Suppressor macrophage treated with lipopolysaccharide for 1 hour (primary cell): ENCODE measurements around the gene PIK3CA.

Experiments
- DNase-seq, 3 donors: peaks; one replicate each; pipeline ENCODE4 v3.0.0-alpha.2; 2020 to 2022

Gene PIK3CA

GRCh38 chr3:179158336-179159039 is 10.3 kb downstream of the PIK3CA start:
- DNase-seq, result no peak

DNA sequence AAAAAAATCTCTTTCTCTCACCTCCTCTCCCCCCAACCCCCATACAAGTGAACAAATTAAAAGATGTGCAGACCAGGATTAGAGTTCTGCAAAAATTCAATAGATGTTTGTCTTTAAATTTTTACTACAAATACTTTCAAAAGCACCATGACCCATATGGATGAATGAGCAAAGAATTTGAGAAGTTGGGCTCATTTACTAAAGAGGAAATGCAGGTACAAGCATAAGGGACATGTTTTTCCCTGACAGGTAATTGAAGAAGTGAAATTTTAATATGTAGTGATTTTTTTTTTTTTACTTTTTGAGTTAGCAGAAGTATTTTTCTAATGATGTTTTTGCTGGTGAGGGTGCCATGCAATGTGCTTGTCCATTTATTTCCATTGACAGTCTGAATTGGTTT is 15.3 kb downstream of the PIK3CA start:
- no peak for DNase-seq

GRCh38 chr3:179164857-179165256 is 16.7 kb downstream of the PIK3CA start:
- DNase-seq, result no peak

- no peak for DNase-seq
These were observed 18.5 kb downstream of the PIK3CA start for GRCh38 chr3:179166561-179167201.

DNA sequence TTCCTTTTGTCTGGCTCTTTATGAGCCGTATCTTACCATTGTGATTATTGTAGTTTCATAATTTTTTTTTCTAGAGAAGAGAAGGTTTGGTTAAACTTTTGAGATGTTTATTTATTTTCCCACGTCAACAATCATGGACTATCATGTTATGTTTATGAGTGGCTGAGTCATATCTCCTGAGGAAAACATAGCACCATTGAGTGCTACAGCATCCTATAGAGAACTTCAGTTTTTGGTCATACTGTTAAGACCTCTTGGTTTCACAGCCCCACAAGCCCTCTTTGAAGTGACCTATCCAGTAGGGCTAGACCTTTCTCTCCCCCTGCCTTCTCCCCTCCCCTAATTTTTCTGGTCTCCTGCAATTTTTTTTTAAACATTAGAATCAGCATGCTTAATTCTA is 20.8 kb downstream of the PIK3CA start:
- DNase-seq, result no peak

DNA sequence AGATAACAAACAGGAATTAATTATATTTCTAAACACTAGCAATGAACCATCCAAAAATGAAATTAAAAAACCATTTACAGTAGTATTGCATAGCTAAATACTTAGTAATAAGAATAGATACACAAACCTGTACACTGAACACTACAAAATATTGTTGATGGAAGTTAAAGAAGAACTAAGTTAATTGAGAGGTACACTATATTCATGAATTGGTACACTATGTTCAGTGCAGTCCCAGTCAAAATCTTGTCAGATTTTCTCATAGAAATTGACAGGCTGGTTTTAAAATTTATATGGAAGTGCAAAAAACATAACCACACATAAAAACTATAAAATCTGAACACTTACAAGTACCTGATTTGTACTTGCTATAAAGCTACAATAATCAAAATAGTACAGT is 24.4 kb downstream of the PIK3CA start:
- no peak for DNase-seq

- no peak for DNase-seq
These were observed 26.2 kb downstream of the PIK3CA start for GRCh38 chr3:179174316-179174715.

- no peak for DNase-seq
These were observed 26.7 kb downstream of the PIK3CA start for GRCh38 chr3:179174898-179175297.

- DNase-seq, result no peak
These were observed 27.2 kb downstream of the PIK3CA start for GRCh38 chr3:179175358-179175757.

DNA sequence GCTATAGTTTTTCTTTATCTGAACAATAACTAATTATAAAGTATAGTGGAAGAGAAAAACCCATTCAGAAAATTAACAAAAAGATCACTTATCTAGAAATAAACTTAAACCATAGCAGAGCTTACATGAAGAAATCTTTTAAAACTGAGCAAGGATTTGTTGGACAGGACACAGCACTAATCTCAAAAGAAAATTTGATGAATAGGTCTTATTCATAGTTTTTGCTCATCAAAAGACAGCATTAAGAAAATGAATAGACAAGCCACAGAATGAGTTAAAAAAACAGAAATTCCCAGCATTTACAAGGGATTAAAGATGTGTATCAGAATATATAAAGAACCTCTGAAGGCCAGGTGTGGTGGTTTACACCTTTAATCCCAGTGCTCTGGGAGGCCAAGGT is 29.5 kb downstream of the PIK3CA start:
- no peak for DNase-seq

GRCh38 chr3:179179256-179179655 is 31.1 kb downstream of the PIK3CA start:
- no peak for DNase-seq

GRCh38 chr3:179179979-179180759 is 32.0 kb downstream of the PIK3CA start:
- DNase-seq, result peak; percentile 21 to 57 (median 53)

DNA sequence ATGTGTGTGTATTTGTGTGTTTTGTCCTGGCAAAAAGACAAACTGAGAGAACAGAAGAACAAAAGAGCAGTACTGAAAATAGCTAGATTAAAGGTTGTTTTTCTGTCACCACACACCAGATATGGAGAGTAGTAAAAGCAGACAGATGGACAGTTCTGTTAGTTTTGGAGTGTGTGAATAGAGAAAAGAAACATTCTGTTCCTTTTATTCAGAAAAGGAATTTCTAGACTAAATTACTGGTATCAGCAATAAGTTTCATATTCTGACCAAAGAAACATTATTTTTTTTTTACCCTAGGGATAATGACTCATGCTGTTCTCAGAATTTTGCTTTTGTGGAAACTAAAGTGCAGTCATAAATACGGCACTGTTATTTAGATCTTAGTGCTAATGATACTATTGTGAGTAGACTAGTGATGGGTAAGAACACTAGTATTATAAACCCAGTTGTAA is 32.9 kb downstream of the PIK3CA start:
- peak; percentile 37 to 88 (median 79) for DNase-seq

DNA sequence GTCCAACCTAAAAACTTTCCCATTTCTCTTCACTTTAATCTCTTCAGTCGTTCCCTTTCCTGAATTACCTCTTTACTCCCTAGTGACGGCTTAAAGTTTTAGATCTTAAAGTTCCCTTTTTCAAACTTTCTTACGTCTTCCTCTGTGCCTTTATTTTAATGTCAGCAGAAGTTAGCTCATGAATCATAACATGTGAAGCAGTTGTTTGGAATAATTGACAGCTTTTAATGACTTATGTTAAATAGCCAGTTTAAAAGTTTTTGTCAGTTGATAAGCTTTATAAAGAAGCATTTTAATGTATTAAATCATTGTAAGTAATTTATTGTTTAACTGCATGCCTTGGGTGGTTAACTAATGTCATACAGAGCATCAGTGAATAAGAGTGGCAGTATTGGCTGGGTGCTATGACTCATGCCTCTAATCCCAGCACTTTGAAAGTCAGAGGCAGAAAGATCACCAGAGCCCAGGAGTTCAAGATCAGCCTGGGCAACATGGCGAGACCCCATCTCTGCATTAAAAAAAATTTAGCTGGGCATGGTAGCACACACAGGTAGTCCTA is 33.9 kb downstream of the PIK3CA start:
- peak; percentile 31 to 74 (median 70) for DNase-seq

DNA sequence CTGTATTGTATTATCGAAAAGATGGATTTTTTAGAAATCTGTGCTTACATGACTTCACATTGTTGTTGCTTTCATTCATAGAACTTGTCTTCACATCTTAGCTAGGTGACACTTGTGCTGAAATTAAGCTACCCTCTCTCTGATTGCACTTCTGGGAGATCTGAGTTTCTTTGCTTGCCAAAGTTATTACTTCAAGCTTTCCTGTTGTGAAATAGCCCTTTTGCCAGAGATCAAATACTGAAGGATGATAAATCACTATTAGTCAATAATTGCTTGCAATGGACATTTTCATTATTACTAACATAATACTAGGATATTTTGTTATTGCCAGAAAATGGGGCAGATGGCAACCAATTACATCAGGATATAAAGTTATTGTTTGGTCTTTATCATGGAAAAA is 34.7 kb downstream of the PIK3CA start:
- peak in 2 of 3 donors; percentile 28 to 29 for DNase-seq

GRCh38 chr3:179184826-179185225 is 36.7 kb downstream of the PIK3CA start:
- peak in 2 of 3 donors; percentile 11 to 33 for DNase-seq

- no peak for DNase-seq
These were observed 38.3 kb downstream of the PIK3CA start for GRCh38 chr3:179186426-179186825.

GRCh38 chr3:179189759-179190158 is 41.6 kb downstream of the PIK3CA start:
- no peak for DNase-seq

DNA sequence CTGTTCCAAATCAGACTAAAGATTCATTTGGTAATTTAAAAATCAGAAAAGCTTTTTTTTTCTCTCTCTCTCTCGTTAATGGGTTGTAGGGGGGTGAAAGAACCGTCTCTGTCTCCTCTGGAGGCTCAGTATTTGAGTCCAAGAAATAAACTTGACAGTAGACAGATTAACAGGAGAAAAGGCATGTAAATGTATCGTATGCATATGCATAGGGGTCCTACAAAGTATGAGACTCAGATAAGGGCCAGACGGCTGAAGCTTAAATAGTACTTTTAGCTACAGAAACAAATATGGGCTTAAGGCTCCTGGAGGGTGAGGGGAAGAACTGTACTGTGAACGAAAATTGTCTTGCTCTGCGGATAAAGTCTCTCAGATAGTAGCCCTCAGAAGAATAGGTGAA is 42.4 kb downstream of the PIK3CA start:
- DNase-seq, result no peak

- DNase-seq, result no peak
These were observed 44.4 kb downstream of the PIK3CA start for GRCh38 chr3:179192542-179192941.

DNA sequence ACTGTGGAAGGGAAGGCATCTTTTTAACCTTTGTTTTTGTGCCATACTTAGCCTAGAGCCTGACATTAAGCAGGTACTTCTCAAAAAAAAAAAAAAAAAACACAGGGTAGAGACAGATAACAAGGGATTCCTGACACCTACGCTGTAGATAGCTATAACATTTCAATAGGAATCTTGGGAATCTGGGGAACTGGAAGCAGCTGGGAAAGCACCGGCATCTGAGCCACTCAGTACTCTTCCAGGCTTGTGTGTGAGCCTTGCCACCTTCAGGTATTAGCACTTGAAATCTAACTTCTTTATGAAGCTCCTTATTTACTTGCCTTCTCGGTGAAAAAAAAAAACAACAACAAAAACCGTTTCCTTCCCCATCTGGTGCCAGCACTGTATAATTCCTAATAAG is 46.8 kb downstream of the PIK3CA start:
- no peak for DNase-seq

DNA sequence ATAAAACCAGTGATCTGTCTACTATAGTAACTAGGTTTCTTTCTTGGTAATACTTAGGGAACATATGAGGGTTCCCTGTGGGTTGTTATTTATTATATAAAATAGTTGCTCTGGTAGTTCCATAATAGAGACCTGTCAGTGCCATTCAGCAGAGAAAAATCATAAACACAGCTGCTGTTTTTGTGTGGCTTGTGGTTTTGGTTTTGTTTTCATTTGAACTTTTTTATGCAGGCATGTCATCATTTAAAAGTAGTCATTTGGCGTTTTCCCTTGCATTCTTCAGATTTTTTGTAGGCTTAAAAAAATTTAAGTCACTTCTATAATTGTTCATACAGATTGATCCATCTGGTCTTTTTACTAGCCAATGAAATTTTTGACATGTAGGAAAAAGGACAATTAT is 47.9 kb downstream of the PIK3CA start:
- DNase-seq, result no peak

GRCh38 chr3:179196700-179197099 is 48.5 kb downstream of the PIK3CA start:
- no peak for DNase-seq

- DNase-seq, result no peak
These were observed 52.6 kb downstream of the PIK3CA start for GRCh38 chr3:179200790-179201189.
